Mammary epithelial cell (primary cell): ENCODE data around the gene DFFB.

Experiments used
- CTCF ChIP-seq, 2 donors: IDR thresholded peaks in 1 of 2; conservative IDR thresholded peaks in 1 of 2; 2 replicates each; pipeline ENCODE4 v1.5.1; 2011 to 2012; ENCODE audit warnings: inconsistent platforms in 2 of 2, low read length in 2 of 2, mild to moderate bottlenecking in 2 of 2, control low read depth in 1 of 2, low read depth in 1 of 2; ENCODE audit not compliant: insufficient read depth in 1 of 2; ENCODE audit errors: extremely low read depth in 1 of 2
- EZH2 ChIP-seq: IDR thresholded peaks from 2 replicates; pipeline ENCODE4 v1.6.1; 2012; ENCODE audit warnings: low read length, inconsistent platforms, borderline replicate concordance

GRCh38 chr1:3841491-3841890, 15.8 kb upstream of the DFFB start:
- TF ChIP-seq CTCF (conservative IDR thresholded peaks at IDR 0.05 in 1 of 2, IDR thresholded peaks at IDR 0.05 in 1 of 2; ENCODE audit: extremely low read depth in 1 of 2, insufficient read depth in 1 of 2, low read depth in 1 of 2, low read length in 2 of 2) (no peak), EZH2 (no peak)
